Neuronal stem cell (in vitro differentiated cells): ENCODE measurements around the gene C16orf95.

Source experiments
- DNase-seq: peaks from one replicate; pipeline ENCODE4 v3.0.0-alpha.2; 2013; ENCODE audit warnings: low spot score
- H2AFZ ChIP-seq: one replicate; pipeline ENCODE4 v1.6.1; 2013; ENCODE audit warnings: mild to moderate bottlenecking, low read length, inconsistent platforms
- H2AK5ac ChIP-seq: 2 replicates; pipeline ENCODE4 v1.6.1; 2013; ENCODE audit warnings: low read depth, mild to moderate bottlenecking, inconsistent platforms, low read length, moderate library complexity, mixed read lengths
- H2BK120ac ChIP-seq: 2 replicates; pipeline ENCODE4 v1.6.1; 2013; ENCODE audit warnings: low read depth, mild to moderate bottlenecking, inconsistent platforms, low read length, moderate library complexity, mixed read lengths
- H2BK12ac ChIP-seq: one replicate; pipeline ENCODE4 v1.6.1; 2013; ENCODE audit warnings: low read length, inconsistent platforms
- H2BK15ac ChIP-seq: 2 replicates; pipeline ENCODE4 v1.6.1; 2013; ENCODE audit warnings: mild to moderate bottlenecking, low read length, inconsistent platforms, mixed read lengths
- H2BK5ac ChIP-seq: one replicate; pipeline ENCODE4 v1.6.1; 2013; ENCODE audit warnings: inconsistent platforms, mild to moderate bottlenecking, low read length, moderate library complexity
- H3K14ac ChIP-seq: one replicate; pipeline ENCODE4 v1.6.1; 2013; ENCODE audit warnings: low read length, inconsistent platforms
- H3K18ac ChIP-seq: 2 replicates; pipeline ENCODE4 v1.6.1; 2013; ENCODE audit warnings: low read length, inconsistent platforms
- H3K23ac ChIP-seq: 2 replicates; pipeline ENCODE4 v1.6.1; 2013; ENCODE audit warnings: low read depth, mild to moderate bottlenecking, mixed read lengths, low read length, inconsistent platforms; ENCODE audit not compliant: poor library complexity
- H3K27ac ChIP-seq: replicated peaks from 3 replicates; pipeline ENCODE4 v1.5.1; 2013; ENCODE audit warnings: low read length, inconsistent platforms
- H3K27me3 ChIP-seq, 3 experiments: 2 replicates each; pipeline ENCODE4 v1.6.1; 2013; ENCODE audit warnings: low read length in 3 of 3, mild to moderate bottlenecking in 2 of 3, inconsistent platforms in 1 of 3, low read depth in 1 of 3, mixed read lengths in 1 of 3, moderate library complexity in 1 of 3; ENCODE audit not compliant: control insufficient read depth in 3 of 3, insufficient read depth in 3 of 3
- H3K36me3 ChIP-seq, 2 donors: replicated peaks in 1 of 2; 2 replicates each; pipeline ENCODE4 v1.6.1; 2013; ENCODE audit warnings: low read length in 2 of 2; ENCODE audit not compliant: control insufficient read depth in 2 of 2, insufficient read depth in 2 of 2
- H3K4ac ChIP-seq: 2 replicates; pipeline ENCODE4 v1.6.1; 2013; ENCODE audit warnings: inconsistent platforms, mild to moderate bottlenecking, low read length, moderate library complexity
- H3K4me1 ChIP-seq, 2 donors: 1 replicate in 1 of 2; 2 replicates in 1 of 2; pipeline ENCODE4 v1.6.1; 2013; ENCODE audit warnings: low read length in 2 of 2, low read depth in 1 of 2; ENCODE audit not compliant: control insufficient read depth in 2 of 2, insufficient read depth in 1 of 2
- H3K4me2 ChIP-seq: one replicate; pipeline ENCODE4 v1.6.1; 2013; ENCODE audit warnings: mild to moderate bottlenecking, low read length, inconsistent platforms; ENCODE audit not compliant: insufficient read depth, poor library complexity, severe bottlenecking
- H3K4me3 ChIP-seq, 2 donors: 2 replicates each; pipeline ENCODE4 v1.5.1; 2013; ENCODE audit warnings: low read length in 2 of 2, mild to moderate bottlenecking in 2 of 2, inconsistent platforms in 1 of 2, moderate library complexity in 1 of 2
- H3K79me1 ChIP-seq: one replicate; pipeline ENCODE4 v1.6.1; 2013; ENCODE audit warnings: low read depth, mild to moderate bottlenecking, inconsistent platforms, low read length, moderate library complexity
- H3K9ac ChIP-seq: one replicate; pipeline ENCODE4 v1.6.1; 2013; ENCODE audit warnings: mild to moderate bottlenecking, low read depth, low read length, inconsistent platforms; ENCODE audit not compliant: poor library complexity
- H3K9me3 ChIP-seq, 2 donors: replicated peaks in 1 of 2; 2 replicates each; pipeline versions ENCODE3 to v1.6.1; 2013; ENCODE audit warnings: low read length in 2 of 2, mild to moderate bottlenecking in 2 of 2, inconsistent platforms in 1 of 2, low read depth in 1 of 2, mixed read lengths in 1 of 2, moderate library complexity in 1 of 2; ENCODE audit not compliant: control insufficient read depth in 2 of 2, insufficient read depth in 1 of 2
- H4K8ac ChIP-seq: one replicate; pipeline ENCODE4 v1.6.1; 2013; ENCODE audit warnings: low read depth, mild to moderate bottlenecking, inconsistent platforms, low read length, moderate library complexity
- H4K91ac ChIP-seq: one replicate; pipeline ENCODE4 v1.6.1; 2013; ENCODE audit warnings: low read length, low read depth, mild to moderate bottlenecking, inconsistent platforms; ENCODE audit not compliant: poor library complexity
- WGBS, 2 donors: extraction: QIAGEN DNeasy Blood & Tissue Kit; methylation state at CpG; one replicate each; pipeline ENCODE4 v1.1.7; 2013; ENCODE audit warnings: missing lambda C conversion rate in 2 of 2, mixed read lengths in 1 of 2; ENCODE audit not compliant: insufficient read length in 2 of 2, insufficient replicate concordance in 1 of 2; ENCODE audit errors: extremely low coverage in 2 of 2; 5-methylcytosine and 5-hydroxymethylcytosine counted together

C16orf95 gene

GRCh38 chr16:87276924-87277323, 40.3 kb downstream of the C16orf95 start:
- no peak overlapping the region for H3K4ac ChIP-seq
- no CpG with 5 or more reads among the region's 11 CpGs for WGBS, 2 donors

GRCh38 chr16:87276091-87276701, 41.0 kb downstream of the C16orf95 start:
- H3K9ac ChIP-seq, result peak overlapping the region; percentile 22
- H3K23ac ChIP-seq, result no peak overlapping the region
- H2BK120ac ChIP-seq, result no peak overlapping the region
- H3K9me3 ChIP-seq, result no peaks in the 10 kb centered on the region
- no peaks in the 10 kb centered on the region for H3K36me3 ChIP-seq
- H3K14ac ChIP-seq, result no peak overlapping the region
- H4K91ac ChIP-seq, result no peak overlapping the region
- no peak overlapping the region for H2BK15ac ChIP-seq
- no peak overlapping the region for H3K4me2 ChIP-seq
- no peak for DNase-seq
- H4K8ac ChIP-seq, result no peak overlapping the region
- H3K18ac ChIP-seq, result peak overlapping the region; percentile 4
- H2AFZ ChIP-seq, result peak overlapping the region; percentile 81
- H2BK12ac ChIP-seq, result no peak overlapping the region
- H2BK5ac ChIP-seq, result no peak overlapping the region
- no peak overlapping the region for H3K4ac ChIP-seq
- H3K4me1 ChIP-seq, result peaks cover 2 to 10% of the 10 kb centered on the region in 2 donors
- H2AK5ac ChIP-seq, result no peak overlapping the region
- no CpG with 5 or more reads among the region's 16 CpGs for WGBS, 2 donors
- no peak overlapping the region for H3K4me3 ChIP-seq
- no peaks in the 10 kb centered on the region for H3K79me1 ChIP-seq
- H3K27ac ChIP-seq, result no peak overlapping the region
- no peaks in the 10 kb centered on the region for H3K27me3 ChIP-seq

More at GRCh38 chr16:87276924-87277323, 40.3 kb downstream of the C16orf95 start:
- Histone ChIP-seq H3K18ac (no peak overlapping the region), H4K91ac (no peak overlapping the region), H3K27me3 (no peaks in the 10 kb centered on the region), H3K4me3 (no peak overlapping the region), H3K4me2 (no peak overlapping the region), H3K9ac (no peak overlapping the region), H2AFZ (peak overlapping the region; percentile 81), H2BK15ac (no peak overlapping the region), H2BK12ac (no peak overlapping the region), H2BK120ac (no peak overlapping the region), H3K14ac (no peak overlapping the region), H3K27ac (no peak overlapping the region), H2AK5ac (no peak overlapping the region), H3K23ac (no peak overlapping the region), H4K8ac (no peak overlapping the region), H2BK5ac (no peak overlapping the region), H3K36me3 (no peaks in the 10 kb centered on the region), H3K9me3 (no peaks in the 10 kb centered on the region), H3K79me1 (no peaks in the 10 kb centered on the region), H3K4me1 (peaks cover 2 to 10% of the 10 kb centered on the region in 2 donors)
- no peak for DNase-seq

GRCh38 chr16:87274794-87275193, 42.4 kb downstream of the C16orf95 start:
- no CpG with 5 or more reads among the region's 4 CpGs for WGBS, 2 donors
- Histone ChIP-seq H3K4me2 (no peak overlapping the region), H3K27ac (no peak overlapping the region), H3K9me3 (no peaks in the 10 kb centered on the region), H2BK12ac (no peak overlapping the region), H3K79me1 (no peaks in the 10 kb centered on the region), H3K4ac (no peak overlapping the region), H2AFZ (no peak overlapping the region), H4K91ac (no peak overlapping the region), H3K4me3 (no peak overlapping the region), H3K36me3 (no peaks in the 10 kb centered on the region), H3K23ac (no peak overlapping the region), H2BK5ac (no peak overlapping the region), H4K8ac (no peak overlapping the region), H2BK15ac (no peak overlapping the region), H3K14ac (no peak overlapping the region), H3K27me3 (no peaks in the 10 kb centered on the region), H3K9ac (no peak overlapping the region), H3K4me1 (peaks cover 2 to 10% of the 10 kb centered on the region in 2 donors), H2BK120ac (no peak overlapping the region), H3K18ac (no peak overlapping the region), H2AK5ac (peak overlapping the region; percentile 12)
- DNase-seq, result no peak

- no peak overlapping the region for H2BK15ac ChIP-seq
- no peak overlapping the region for H4K91ac ChIP-seq
- no peak overlapping the region for H2BK12ac ChIP-seq
- H3K4me3 ChIP-seq, result no peak overlapping the region
- WGBS, 2 donors, result no CpG with 5 or more reads among the region's 10 CpGs
- no peaks in the 10 kb centered on the region for H3K27me3 ChIP-seq
- H3K79me1 ChIP-seq, result no peaks in the 10 kb centered on the region
- H3K9me3 ChIP-seq, result peaks cover 0 to 3% of the 10 kb centered on the region in 2 donors
- H3K23ac ChIP-seq, result no peak overlapping the region
- H3K18ac ChIP-seq, result no peak overlapping the region
- H3K36me3 ChIP-seq, result no peaks in the 10 kb centered on the region
- no peak overlapping the region for H4K8ac ChIP-seq
- H3K4me2 ChIP-seq, result no peak overlapping the region
- peaks cover 2 to 10% of the 10 kb centered on the region in 2 donors for H3K4me1 ChIP-seq
- no peak for DNase-seq
- H3K14ac ChIP-seq, result no peak overlapping the region
- H2BK5ac ChIP-seq, result no peak overlapping the region
- H3K27ac ChIP-seq, result no peak overlapping the region
- H3K9ac ChIP-seq, result no peak overlapping the region
- H2BK120ac ChIP-seq, result no peak overlapping the region
- peak overlapping the region; percentile 15 for H2AK5ac ChIP-seq
- no peak overlapping the region for H2AFZ ChIP-seq
- H3K4ac ChIP-seq, result no peak overlapping the region
Measured at GRCh38 chr16:87273471-87274030, 43.6 kb downstream of the C16orf95 start.
